Activated naive CD8-positive, alpha-beta T cell treated with anti-CD3 and anti-CD28 coated beads, Interleukin-2, amount 10 ng/mL, durations not matched to agents 7 days and 5 days (primary cell): ENCODE results near the gene LIX1L. TPM values are rescaled to one million over a fixed set of nuclear protein-coding genes. Genes with fewer than 3 reads are reported as not detected.

Source experiments
- ATAC-seq: fragments of 150-1000 bp; cut with Tn5 transposase; one replicate; pipeline ENCODE4 v1.10.0; 2021; ENCODE audit warnings: low read depth, moderate library complexity
- POLR2A ChIA-PET: fragments of 350-600 bp; sonication (Branson Sonifier 250); formaldehyde crosslinking; loops from one replicate; lab custom pipeline; 2021; ENCODE audit warnings: antibody characterized with exemption; lab: Charles Lee
- DNase-seq: peaks from one replicate; pipeline ENCODE4 v3.0.0; 2021
- H3K27ac Mint-ChIP-seq: one replicate; pipeline ENCODE4 v1.8.0; 2022; ENCODE audit warnings: mild to moderate bottlenecking, mixed read lengths
- H3K27me3 Mint-ChIP-seq: one replicate; pipeline ENCODE4 v1.8.0; 2022; ENCODE audit warnings: mild to moderate bottlenecking, moderate library complexity, mixed read lengths
- H3K36me3 Mint-ChIP-seq: one replicate; pipeline ENCODE4 v1.8.0; 2021; ENCODE audit warnings: mild to moderate bottlenecking, mixed read lengths
- H3K4me1 Mint-ChIP-seq: one replicate; pipeline ENCODE4 v1.8.0; 2021; ENCODE audit warnings: mixed read lengths
- H3K4me3 Mint-ChIP-seq: one replicate; pipeline ENCODE4 v1.8.0; 2022; ENCODE audit warnings: mild to moderate bottlenecking, moderate library complexity, mixed read lengths
- H3K9me3 Mint-ChIP-seq: one replicate; pipeline ENCODE4 v1.8.0; 2021; ENCODE audit warnings: mixed read lengths
- total RNA-seq, 2 experiments: library from RNA; stranded (reverse); gene quantifications; one replicate each; pipeline ENCODE4 v1.2.3, GENCODE V29; 2021

LIX1L gene
- total RNA-seq, 2 experiments from 2014 or later = 54.0 to 57.5 TPM

- no peaks in the 10 kb centered on the region for H3K27me3 Mint-ChIP-seq
These were observed 41.1 kb downstream of the LIX1L start for GRCh38 chr1:145916745-145917144.

GRCh38 chr1:145912128-145912641, 45.6 kb downstream of the LIX1L start:
- Mint-ChIP-seq H3K27ac (no peak overlapping the region), H3K9me3 (no peaks in the 10 kb centered on the region), H3K4me3 (no peak overlapping the region), H3K27me3 (no peaks in the 10 kb centered on the region), H3K36me3 (peaks cover 18% of the 10 kb centered on the region), H3K4me1 (peaks cover 21% of the 10 kb centered on the region)
- no peak for DNase-seq
- no peak for ATAC-seq
- POLR2A ChIA-PET = no interaction called here

More at GRCh38 chr1:145916745-145917144, 41.1 kb downstream of the LIX1L start:
- DNase-seq (no peak), ATAC-seq (no peak)
- H3K36me3 Mint-ChIP-seq = peaks cover 20% of the 10 kb centered on the region
- no peaks in the 10 kb centered on the region for H3K9me3 Mint-ChIP-seq
- H3K27ac Mint-ChIP-seq = peak overlapping the region; percentile 66
- POLR2A ChIA-PET = interaction anchor here (2.7 kb wide), 1 partner anchor 10 kb away, joined by 10 read pairs; the partner anchor contains the start of gene RBM8A
- peaks cover 33% of the 10 kb centered on the region for H3K4me1 Mint-ChIP-seq
- H3K4me3 Mint-ChIP-seq = peak overlapping the region; percentile 39

GRCh38 chr1:145908653-145909052, 49.2 kb downstream of the LIX1L start:
- H3K4me1 Mint-ChIP-seq = peaks cover 10% of the 10 kb centered on the region
- POLR2A ChIA-PET = interaction anchor here (1.0 kb wide), 1 partner anchor 17 kb away, joined by 3 read pairs; no protein-coding TSS in a partner anchor
- no peak overlapping the region for H3K27ac Mint-ChIP-seq
- no peak for ATAC-seq
- no peaks in the 10 kb centered on the region for H3K9me3 Mint-ChIP-seq
- H3K4me3 Mint-ChIP-seq = no peak overlapping the region
- DNase-seq = no peak
- peaks cover 7% of the 10 kb centered on the region for H3K36me3 Mint-ChIP-seq
- no peaks in the 10 kb centered on the region for H3K27me3 Mint-ChIP-seq

GRCh38 chr1:145906954-145907753, 50.7 kb downstream of the LIX1L start:
- ATAC-seq = no peak

GRCh38 chr1:145901312-145902021, 56.4 kb downstream of the LIX1L start:
- POLR2A ChIA-PET = no interaction called here
- Mint-ChIP-seq H3K9me3 (no peaks in the 10 kb centered on the region), H3K4me1 (no peaks in the 10 kb centered on the region), H3K4me3 (no peak overlapping the region), H3K27ac (no peak overlapping the region), H3K27me3 (no peaks in the 10 kb centered on the region), H3K36me3 (no peaks in the 10 kb centered on the region)
- DNase-seq (no peak), ATAC-seq (no peak)

More at GRCh38 chr1:145906954-145907753, 50.7 kb downstream of the LIX1L start:
- Mint-ChIP-seq H3K4me3 (no peak overlapping the region), H3K27me3 (no peaks in the 10 kb centered on the region), H3K9me3 (no peaks in the 10 kb centered on the region), H3K4me1 (peaks cover 9% of the 10 kb centered on the region), H3K27ac (no peak overlapping the region), H3K36me3 (peaks cover 5% of the 10 kb centered on the region)
- POLR2A ChIA-PET = interaction anchor here (0.6 kb wide), 1 partner anchor 48 kb away, joined by 3 read pairs; the partner anchor contains the start of gene PIAS3
- DNase-seq = no peak

- H3K27ac Mint-ChIP-seq = no peak overlapping the region
- H3K27me3 Mint-ChIP-seq = no peaks in the 10 kb centered on the region
- H3K4me1 Mint-ChIP-seq = no peaks in the 10 kb centered on the region
- H3K9me3 Mint-ChIP-seq = no peaks in the 10 kb centered on the region
- POLR2A ChIA-PET = no interaction called here
- ATAC-seq = no peak
- no peak overlapping the region for H3K4me3 Mint-ChIP-seq
- DNase-seq = no peak
- H3K36me3 Mint-ChIP-seq = no peaks in the 10 kb centered on the region
These were observed 59.1 kb downstream of the LIX1L start for GRCh38 chr1:145898756-145899155.

GRCh38 chr1:145897969-145898368, 59.8 kb downstream of the LIX1L start:
- Mint-ChIP-seq H3K4me3 (no peak overlapping the region), H3K36me3 (no peaks in the 10 kb centered on the region), H3K9me3 (no peaks in the 10 kb centered on the region), H3K27me3 (no peaks in the 10 kb centered on the region), H3K27ac (no peak overlapping the region), H3K4me1 (no peaks in the 10 kb centered on the region)
- DNase-seq = no peak
- no peak for ATAC-seq
- POLR2A ChIA-PET = no interaction called here

- POLR2A ChIA-PET = no interaction called here
- peak; percentile 12 for DNase-seq
These were observed 62.3 kb downstream of the LIX1L start for GRCh38 chr1:145895471-145895870.

GRCh38 chr1:145893306-145894055, 64.3 kb downstream of the LIX1L start:
- Mint-ChIP-seq H3K27ac (no peak overlapping the region), H3K27me3 (no peaks in the 10 kb centered on the region), H3K4me1 (no peaks in the 10 kb centered on the region), H3K9me3 (no peaks in the 10 kb centered on the region), H3K36me3 (no peaks in the 10 kb centered on the region), H3K4me3 (no peak overlapping the region)
- no peak for DNase-seq
- POLR2A ChIA-PET = interaction anchor here (1.2 kb wide), 1 partner anchor 34 kb away, joined by 3 read pairs; the partner anchor contains the start of gene RBM8A
- ATAC-seq = no peak

More at GRCh38 chr1:145895471-145895870, 62.3 kb downstream of the LIX1L start:
- no peak for ATAC-seq
- H3K36me3 Mint-ChIP-seq = no peaks in the 10 kb centered on the region
- H3K27me3 Mint-ChIP-seq = no peaks in the 10 kb centered on the region
- no peak overlapping the region for H3K27ac Mint-ChIP-seq
- H3K4me3 Mint-ChIP-seq = no peak overlapping the region
- no peaks in the 10 kb centered on the region for H3K9me3 Mint-ChIP-seq
- H3K4me1 Mint-ChIP-seq = no peaks in the 10 kb centered on the region

GRCh38 chr1:145892486-145893087, 65.2 kb downstream of the LIX1L start:
- Mint-ChIP-seq H3K27me3 (no peaks in the 10 kb centered on the region), H3K4me3 (no peak overlapping the region), H3K27ac (no peak overlapping the region), H3K4me1 (no peaks in the 10 kb centered on the region), H3K9me3 (no peaks in the 10 kb centered on the region), H3K36me3 (no peaks in the 10 kb centered on the region)
- POLR2A ChIA-PET = interaction anchor here (0.7 to 1.3 kb wide), 3 partner anchors 16 to 47 kb away, joined by 3 read pairs; partner anchors contain the start of genes NUDT17 and RBM8A
- DNase-seq (no peak), ATAC-seq (no peak)

GRCh38 chr1:145891587-145892485, 66.0 kb downstream of the LIX1L start:
- POLR2A ChIA-PET = interaction anchor here (0.7 to 1.3 kb wide), 5 partner anchors 17 to 104 kb away, joined by 3 to 4 read pairs (median 3); partner anchors contain the start of genes NUDT17, RBM8A and TXNIP
- Mint-ChIP-seq H3K27me3 (no peaks in the 10 kb centered on the region), H3K4me1 (peaks cover under 1% of the 10 kb centered on the region), H3K36me3 (no peaks in the 10 kb centered on the region), H3K4me3 (no peak overlapping the region), H3K9me3 (no peaks in the 10 kb centered on the region), H3K27ac (no peak overlapping the region)
- DNase-seq (peak; percentile 67), ATAC-seq (peak; percentile 79)
